Measurements from ENCODE around the gene SPART.

DNA sequence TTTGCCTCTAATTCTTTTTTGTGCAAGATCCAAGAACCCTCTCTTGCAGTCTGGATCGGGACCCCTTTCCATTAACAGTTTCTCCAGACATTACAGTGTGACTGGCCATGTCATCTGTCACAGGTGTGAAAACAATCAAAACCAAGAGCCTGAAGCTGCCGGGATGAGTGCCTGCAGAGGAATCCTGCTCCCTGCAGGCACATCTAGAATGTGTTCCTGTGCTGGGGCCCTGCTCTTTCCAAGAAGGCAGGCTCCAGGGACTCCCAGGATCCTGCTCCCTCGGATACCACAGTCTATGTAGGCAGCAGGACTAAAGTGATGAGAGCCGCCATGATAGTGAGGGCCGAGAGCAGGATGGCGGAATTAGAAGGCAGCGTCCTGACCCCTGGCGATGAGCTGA is 87.4 kb downstream of the SPART start:
- TF ChIP-seq, protein P1, sequence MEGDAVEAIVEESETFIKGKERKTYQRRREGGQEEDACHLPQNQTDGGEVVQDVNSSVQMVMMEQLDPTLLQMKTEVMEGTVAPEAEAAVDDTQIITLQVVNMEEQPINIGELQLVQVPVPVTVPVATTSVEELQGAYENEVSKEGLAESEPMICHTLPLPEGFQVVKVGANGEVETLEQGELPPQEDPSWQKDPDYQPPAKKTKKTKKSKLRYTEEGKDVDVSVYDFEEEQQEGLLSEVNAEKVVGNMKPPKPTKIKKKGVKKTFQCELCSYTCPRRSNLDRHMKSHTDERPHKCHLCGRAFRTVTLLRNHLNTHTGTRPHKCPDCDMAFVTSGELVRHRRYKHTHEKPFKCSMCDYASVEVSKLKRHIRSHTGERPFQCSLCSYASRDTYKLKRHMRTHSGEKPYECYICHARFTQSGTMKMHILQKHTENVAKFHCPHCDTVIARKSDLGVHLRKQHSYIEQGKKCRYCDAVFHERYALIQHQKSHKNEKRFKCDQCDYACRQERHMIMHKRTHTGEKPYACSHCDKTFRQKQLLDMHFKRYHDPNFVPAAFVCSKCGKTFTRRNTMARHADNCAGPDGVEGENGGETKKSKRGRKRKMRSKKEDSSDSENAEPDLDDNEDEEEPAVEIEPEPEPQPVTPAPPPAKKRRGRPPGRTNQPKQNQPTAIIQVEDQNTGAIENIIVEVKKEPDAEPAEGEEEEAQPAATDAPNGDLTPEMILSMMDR (IDR thresholded peaks at IDR 0.05; ENCODE audit: low read depth, low read length): no peak
- no peak for TF ChIP-seq EZH2phosphoT487 (IDR thresholded peaks at IDR 0.05; ENCODE audit: low read depth)
